Activated T-helper 1 cell treated with anti-CD3 and anti-CD28 coated beads, Interleukin-12 subunit alpha, Interleukin-12 subunit beta, Interleukin-2, Interleukin-4 antibody, amounts not matched to agents 30 ng/mL and 10 ng/mL and 1 ng/mL, durations not matched to agents 14 hours and 24 hours and 36 hours (primary cell): ENCODE data around the gene KHDC1L. TPM values are rescaled to one million over a fixed set of nuclear protein-coding genes. Genes with fewer than 3 reads are reported as not detected.
"Not testable (repeated sequence)": the region's sequence is repeated elsewhere in the genome, so short reads cannot be mapped to it uniquely, and the experiment has no call there.

Source experiments
- DNase-seq: peaks from one replicate; pipeline ENCODE4 v3.0.0; 2021; ENCODE audit warnings: low spot score
- H3K27ac Mint-ChIP-seq: one replicate; pipeline ENCODE4 v1.8.0; 2021; ENCODE audit warnings: mild to moderate bottlenecking, mixed read lengths
- H3K27me3 Mint-ChIP-seq: one replicate; pipeline ENCODE4 v1.8.0; 2022; ENCODE audit warnings: mild to moderate bottlenecking, moderate library complexity, mixed read lengths; ENCODE audit not compliant: insufficient read depth
- H3K36me3 Mint-ChIP-seq: one replicate; pipeline ENCODE4 v1.8.0; 2021; ENCODE audit warnings: low read depth, mixed read lengths
- H3K4me1 Mint-ChIP-seq: one replicate; pipeline ENCODE4 v1.8.0; 2021; ENCODE audit warnings: low read depth, mixed read lengths
- H3K4me3 Mint-ChIP-seq: one replicate; pipeline ENCODE4 v1.8.0; 2021; ENCODE audit warnings: mild to moderate bottlenecking, moderate library complexity, mixed read lengths
- H3K9me3 Mint-ChIP-seq: one replicate; pipeline ENCODE4 v1.8.0; 2021; ENCODE audit warnings: mixed read lengths
- intact Hi-C: fragments of 100-400 bp; cut with micrococcal nuclease; formaldehyde crosslinking; loops from one replicate; pipeline ENCODE4 v1.15.1; 2024
- total RNA-seq: library from RNA; stranded (reverse); gene quantifications from 2 replicates; pipeline ENCODE4 v1.2.3, GENCODE V29; 2022

KHDC1L gene
- total RNA-seq = not detected in 2 replicates

DNA sequence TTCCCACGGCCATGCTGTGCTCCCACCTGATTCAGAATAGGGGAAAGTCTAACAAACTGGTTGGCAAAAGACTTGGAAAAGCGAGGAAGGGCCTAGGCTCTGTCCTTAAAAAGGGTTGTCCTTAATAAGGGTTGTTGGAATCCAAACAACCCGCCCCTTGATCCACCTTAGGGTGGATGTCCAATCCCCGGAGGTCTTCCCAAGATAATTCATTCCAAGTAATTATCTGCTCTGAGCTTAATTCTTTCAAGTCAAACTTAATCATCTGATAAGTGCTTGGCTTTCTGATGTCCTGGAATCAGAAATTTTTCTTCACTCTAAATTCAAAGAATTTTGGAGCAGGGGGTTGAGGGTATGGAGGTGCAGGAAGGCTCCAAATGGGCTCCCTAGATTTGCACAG lies at the start of gene KHDC1L:
KHDC1L (minus strand) TSS at position 101 of the 400 bp plus-strand sequence; CDS start at position 13, 88 bp downstream.
- H3K36me3 Mint-ChIP-seq = no peaks in the 10 kb centered on the region
- no peak within 1 kb of the TSS for H3K4me3 Mint-ChIP-seq
- no peak within 1 kb of the TSS for H3K27ac Mint-ChIP-seq
- no peaks in the 10 kb centered on the region for H3K9me3 Mint-ChIP-seq
- intact Hi-C loops = no loop called here
- H3K27me3 Mint-ChIP-seq = peaks cover 2% of the 10 kb centered on the region
- DNase-seq = no peak
- no peaks in the 10 kb centered on the region for H3K4me1 Mint-ChIP-seq

DNA sequence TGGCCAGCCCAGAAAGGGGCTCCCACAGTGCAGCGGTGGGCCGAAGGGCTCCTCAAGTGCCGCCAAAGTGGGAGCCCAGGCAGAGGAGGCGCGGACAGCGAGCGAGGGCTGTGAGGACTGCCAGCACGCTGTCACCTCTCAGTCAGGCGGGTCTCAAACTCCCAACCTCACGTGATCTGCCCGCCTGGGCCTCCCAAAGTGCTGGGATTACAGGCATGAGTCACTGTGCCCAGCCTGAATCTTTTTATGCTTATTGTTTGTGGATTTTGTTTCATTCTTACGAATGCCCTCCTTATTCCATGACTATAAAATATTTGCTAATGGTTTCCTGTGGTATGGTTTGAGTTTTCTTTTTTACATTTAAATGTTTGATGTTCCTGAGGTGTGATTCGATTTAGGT lies 44.0 kb upstream of the KHDC1L start:
- Mint-ChIP-seq H3K4me1 (peaks cover 20% of the 10 kb centered on the region), H3K36me3 (peaks cover 20% of the 10 kb centered on the region)
- intact Hi-C loops = loop anchor here (10.0 kb wide), 1 partner anchor 1976 kb away; the partner anchor contains the start of gene COX7A2
- H3K27ac Mint-ChIP-seq, H3K27me3 Mint-ChIP-seq, H3K9me3 Mint-ChIP-seq, DNase-seq, H3K4me3 Mint-ChIP-seq: not testable (repeated sequence)

DNA sequence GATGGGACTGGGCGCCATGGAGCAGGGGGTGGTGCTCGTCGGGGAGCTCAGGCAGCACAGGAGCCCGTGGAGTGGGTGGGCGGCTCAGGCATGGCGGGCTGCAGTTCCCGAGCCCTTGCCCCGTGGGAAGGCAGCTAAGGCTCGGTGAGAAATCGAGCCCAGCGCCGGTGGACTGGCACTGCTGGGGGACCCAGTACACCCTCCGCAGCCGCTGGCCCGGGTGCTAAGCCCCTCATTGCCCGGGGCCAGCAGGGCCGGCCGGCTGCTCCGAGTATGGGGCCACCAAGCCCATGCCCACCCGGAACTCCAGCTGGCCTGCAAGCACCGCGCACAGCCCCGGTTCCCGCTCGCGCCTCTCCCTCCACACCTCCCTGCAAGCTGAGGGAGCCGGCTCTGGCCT lies 43.6 kb upstream of the KHDC1L start:
- not testable (repeated sequence) for H3K9me3 Mint-ChIP-seq, H3K27me3 Mint-ChIP-seq, H3K27ac Mint-ChIP-seq, H3K4me3 Mint-ChIP-seq, DNase-seq
- Mint-ChIP-seq H3K4me1 (peaks cover 24% of the 10 kb centered on the region), H3K36me3 (peaks cover 21% of the 10 kb centered on the region)
- intact Hi-C loops = loop anchor here (10.0 kb wide), 1 partner anchor 1976 kb away; the partner anchor contains the start of gene COX7A2

GRCh38 chr6:73264446-73264845 lies 39.1 kb upstream of the KHDC1L start:
- Mint-ChIP-seq H3K27ac (no peak overlapping the region), H3K4me1 (peaks cover 38% of the 10 kb centered on the region), H3K27me3 (no peaks in the 10 kb centered on the region), H3K4me3 (peak overlapping the region; percentile 83), H3K9me3 (no peaks in the 10 kb centered on the region), H3K36me3 (peaks cover 20% of the 10 kb centered on the region)
- intact Hi-C loops = loop anchor here (10.0 kb wide), 1 partner anchor 1980 kb away; the partner anchor contains the start of gene COX7A2
- DNase-seq = no peak

- Mint-ChIP-seq H3K9me3 (no peaks in the 10 kb centered on the region), H3K4me3 (peak overlapping the region; percentile 83), H3K4me1 (peaks cover 38% of the 10 kb centered on the region), H3K27me3 (no peaks in the 10 kb centered on the region), H3K27ac (peak overlapping the region; percentile 58), H3K36me3 (peaks cover 18% of the 10 kb centered on the region)
- DNase-seq = no peak
- intact Hi-C loops = loop anchor here (1.0 to 10.0 kb wide), 4 partner anchors 46 to 1981 kb away; partner anchors contain the start of gene COX7A2
These were observed 38.2 kb upstream of the KHDC1L start for GRCh38 chr6:73263570-73263909.

DNA sequence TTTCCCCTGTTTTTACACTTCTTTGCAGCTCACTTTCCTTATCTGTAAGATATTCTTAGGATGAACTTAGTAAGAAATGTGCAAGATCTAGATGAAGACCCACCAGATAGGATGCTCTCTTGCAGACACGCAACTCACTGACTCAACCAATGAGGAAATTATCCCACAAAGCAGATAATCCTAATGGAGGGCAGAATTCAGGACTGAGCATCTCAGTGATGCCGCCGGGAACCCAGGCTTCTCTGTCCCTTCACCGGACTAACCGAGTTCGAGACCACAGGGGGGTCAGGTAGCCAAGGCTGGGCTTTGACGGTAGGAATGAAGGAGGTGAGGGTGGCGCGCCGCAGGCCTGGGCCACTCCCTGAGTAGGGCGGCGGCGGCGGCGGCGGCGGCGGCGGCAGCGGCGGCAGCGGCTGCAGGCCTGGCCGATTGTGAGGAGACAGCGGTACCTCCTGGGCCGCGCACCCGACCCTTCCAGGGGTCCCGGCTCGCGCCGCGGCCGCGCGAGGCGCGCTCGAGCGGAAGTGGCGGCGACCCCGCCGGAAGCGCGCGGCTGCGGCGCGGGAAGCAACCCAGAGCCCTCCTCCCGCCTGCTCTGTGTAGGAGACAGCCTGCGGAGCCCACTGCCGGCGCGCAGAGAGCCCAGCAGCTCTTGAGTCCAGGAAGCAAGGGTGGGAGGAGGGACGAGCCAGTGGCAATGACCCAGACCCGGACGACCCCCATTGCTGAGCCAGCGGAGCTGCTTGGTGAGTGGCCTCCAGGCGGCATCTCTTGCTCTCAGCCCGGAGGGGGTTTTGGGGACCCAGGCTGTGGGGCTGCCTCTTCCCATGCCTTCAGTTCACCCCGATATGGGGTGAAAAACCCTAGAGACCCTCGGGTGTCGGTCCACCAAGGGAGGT lies 37.6 kb upstream of the KHDC1L start, which contains the start of gene KHDC1:
KHDC1 (minus strand) TSS at position 526 of the 899 bp plus-strand sequence. CDS start 20,679 bp downstream, outside the sequence.
- intact Hi-C loops = loop anchor here (1.0 to 10.0 kb wide), 4 partner anchors 46 to 1982 kb away; partner anchors contain the start of gene COX7A2
- peak within 1 kb of the TSS; percentile 75 for H3K27ac Mint-ChIP-seq
- H3K36me3 Mint-ChIP-seq = peaks cover 18% of the 10 kb centered on the region
- peak within 1 kb of the TSS; percentile 84 for H3K4me3 Mint-ChIP-seq
- no peaks in the 10 kb centered on the region for H3K9me3 Mint-ChIP-seq
- DNase-seq = peak; percentile 57
- H3K4me1 Mint-ChIP-seq = peaks cover 38% of the 10 kb centered on the region
- H3K27me3 Mint-ChIP-seq = no peaks in the 10 kb centered on the region

DNA sequence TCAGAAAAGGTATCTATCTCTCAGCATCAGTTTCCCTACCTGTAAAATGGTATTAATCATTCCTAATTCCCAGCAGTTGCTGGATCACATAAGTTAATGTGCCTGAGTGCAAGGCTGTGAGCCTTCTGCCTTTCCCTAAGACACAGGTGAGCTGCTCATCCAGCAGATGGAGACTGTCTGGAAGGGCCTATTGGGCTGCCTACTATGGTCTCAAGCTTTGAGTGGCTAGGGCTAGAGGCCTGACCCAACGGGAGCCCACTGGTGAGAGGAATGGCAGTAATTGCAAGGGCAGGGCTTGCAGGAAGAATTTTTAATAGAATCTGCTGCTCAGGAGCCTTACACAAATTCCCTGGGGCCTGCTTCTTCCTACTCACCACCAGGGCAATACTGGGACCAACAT lies 33.4 kb upstream of the KHDC1L start:
- H3K4me3 Mint-ChIP-seq = no peak overlapping the region
- peaks cover 12% of the 10 kb centered on the region for H3K4me1 Mint-ChIP-seq
- intact Hi-C loops = no loop called here
- DNase-seq = no peak
- no peaks in the 10 kb centered on the region for H3K36me3 Mint-ChIP-seq
- H3K9me3 Mint-ChIP-seq = no peaks in the 10 kb centered on the region
- H3K27me3 Mint-ChIP-seq = no peaks in the 10 kb centered on the region
- no peak overlapping the region for H3K27ac Mint-ChIP-seq

- H3K4me1 Mint-ChIP-seq, H3K36me3 Mint-ChIP-seq, H3K4me3 Mint-ChIP-seq, DNase-seq, H3K27me3 Mint-ChIP-seq, H3K27ac Mint-ChIP-seq, H3K9me3 Mint-ChIP-seq, intact Hi-C loops: not testable (repeated sequence)
These were observed 29.0 kb upstream of the KHDC1L start for GRCh38 chr6:73254323-73254722.

GRCh38 chr6:73252703-73253102 lies 27.4 kb upstream of the KHDC1L start:
- Mint-ChIP-seq H3K4me1 (no peaks in the 10 kb centered on the region), H3K36me3 (no peaks in the 10 kb centered on the region), H3K4me3 (no peak overlapping the region), H3K9me3 (no peaks in the 10 kb centered on the region), H3K27ac (no peak overlapping the region), H3K27me3 (peaks cover 11% of the 10 kb centered on the region)
- intact Hi-C loops = no loop called here
- DNase-seq = no peak

DNA sequence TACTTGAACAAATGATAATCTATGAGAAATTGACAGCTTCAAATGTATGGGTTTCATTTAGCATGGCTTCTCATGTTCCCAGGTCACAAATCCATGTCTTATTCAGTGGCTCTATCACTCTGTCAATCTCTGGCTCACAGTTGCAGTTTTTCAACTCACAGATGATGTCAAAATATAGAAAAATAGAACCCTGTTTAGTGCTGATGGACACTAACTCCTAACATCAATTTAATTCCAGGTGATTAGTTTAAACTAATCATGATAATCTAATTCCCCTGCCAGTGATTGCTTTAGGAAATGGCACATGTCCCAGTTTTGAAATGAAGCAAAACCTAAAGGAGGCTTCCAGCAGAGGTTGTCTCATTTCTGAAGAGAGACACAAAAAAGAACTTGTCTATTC lies 24.7 kb upstream of the KHDC1L start:
- H3K27me3 Mint-ChIP-seq = peaks cover 11% of the 10 kb centered on the region
- no peak for DNase-seq
- H3K36me3 Mint-ChIP-seq = no peaks in the 10 kb centered on the region
- H3K4me3 Mint-ChIP-seq = no peak overlapping the region
- H3K9me3 Mint-ChIP-seq = no peaks in the 10 kb centered on the region
- intact Hi-C loops = no loop called here
- H3K27ac Mint-ChIP-seq = no peak overlapping the region
- no peaks in the 10 kb centered on the region for H3K4me1 Mint-ChIP-seq

DNA sequence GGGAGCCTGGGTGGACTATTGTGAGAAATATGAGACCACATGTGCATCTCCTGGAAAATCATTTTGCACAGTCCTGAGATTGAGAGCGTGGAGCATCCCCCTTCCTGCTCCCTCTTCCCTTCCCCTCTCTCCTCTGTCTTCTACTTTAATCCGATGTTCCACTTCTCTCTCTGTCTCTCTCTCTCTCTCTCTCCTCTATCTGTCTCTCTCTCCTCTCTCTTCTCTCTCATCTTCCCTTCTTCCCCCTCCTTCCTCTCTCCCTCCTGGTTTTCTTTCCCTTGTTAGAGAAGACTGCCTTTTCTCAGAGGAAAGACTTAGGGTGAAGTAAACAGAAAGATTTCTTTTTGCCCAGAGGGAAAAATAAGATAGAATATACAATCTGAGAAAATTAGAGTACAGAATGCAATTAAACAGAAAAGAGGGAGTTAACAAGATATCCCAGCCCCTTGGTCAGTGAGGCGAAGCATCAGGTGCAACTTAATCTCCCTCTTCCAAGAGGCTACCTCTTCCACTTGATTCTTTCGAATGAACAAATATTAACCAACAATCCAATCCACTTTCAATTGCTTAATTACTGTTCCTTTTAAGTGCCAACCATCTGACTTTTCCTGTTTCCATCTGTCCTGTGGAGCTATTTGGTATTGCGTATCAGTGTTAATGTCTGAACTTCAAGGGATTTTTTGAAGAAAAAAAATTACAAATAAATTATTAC lies 23.1 kb upstream of the KHDC1L start:
- Mint-ChIP-seq H3K27me3 (peaks cover 11% of the 10 kb centered on the region), H3K36me3 (no peaks in the 10 kb centered on the region), H3K27ac (no peak overlapping the region), H3K9me3 (no peaks in the 10 kb centered on the region), H3K4me1 (no peaks in the 10 kb centered on the region), H3K4me3 (no peak overlapping the region)
- intact Hi-C loops = no loop called here
- no peak for DNase-seq

DNA sequence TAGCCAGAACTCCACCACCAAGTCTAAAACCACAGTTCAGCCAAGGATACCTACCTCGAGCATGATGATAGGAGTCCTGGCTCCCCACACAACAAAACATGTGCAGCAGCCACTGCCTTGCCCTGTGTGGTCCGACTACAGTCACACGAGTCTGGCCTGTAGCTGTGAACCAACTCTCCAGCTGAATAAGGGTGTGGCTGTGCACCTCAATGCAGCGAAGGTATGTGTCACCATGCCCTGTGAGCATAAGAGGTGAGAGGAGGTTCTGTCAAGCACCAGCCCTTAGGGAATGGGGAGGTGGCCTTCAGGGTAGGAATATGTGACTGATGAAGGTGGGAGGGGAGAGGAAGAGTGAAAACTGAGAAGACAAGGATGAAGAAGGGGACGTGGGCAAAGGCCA lies 16.7 kb upstream of the KHDC1L start:
- Mint-ChIP-seq H3K4me3 (no peak overlapping the region), H3K36me3 (no peaks in the 10 kb centered on the region), H3K9me3 (no peaks in the 10 kb centered on the region), H3K27ac (no peak overlapping the region), H3K4me1 (no peaks in the 10 kb centered on the region), H3K27me3 (peaks cover 4% of the 10 kb centered on the region)
- no peak for DNase-seq
- intact Hi-C loops = no loop called here

- H3K4me3 Mint-ChIP-seq = no peak overlapping the region
- no peak overlapping the region for H3K27ac Mint-ChIP-seq
- intact Hi-C loops = no loop called here
- no peak for DNase-seq
- H3K4me1 Mint-ChIP-seq = no peaks in the 10 kb centered on the region
- no peaks in the 10 kb centered on the region for H3K9me3 Mint-ChIP-seq
- H3K27me3 Mint-ChIP-seq = peaks cover 4% of the 10 kb centered on the region
- H3K36me3 Mint-ChIP-seq = no peaks in the 10 kb centered on the region
These were observed 15.4 kb upstream of the KHDC1L start for GRCh38 chr6:73240730-73241129.
